GM23338 (cell line): Measurements from ENCODE around the gene KYNU. TPM values are rescaled to one million over a fixed set of nuclear protein-coding genes. Genes with fewer than 3 reads are reported as not detected.

Source experiments
- CREB1 ChIP-seq: fragments of 250-450 bp; sonication (Bioruptor Pico); IDR thresholded peaks from 2 replicates; pipeline ENCODE4 v1.5.0; 2020; ENCODE audit warnings: low read depth, mild to moderate bottlenecking, moderate library complexity
- NANOG ChIP-seq: IDR thresholded peaks from 2 replicates; pipeline ENCODE4 v1.6.1; 2016; ENCODE audit warnings: antibody characterized with exemption, borderline replicate concordance
- STAT1 ChIP-seq: IDR thresholded peaks from one replicate; pipeline ENCODE4 v1.6.1; 2016; ENCODE audit warnings: antibody characterized with exemption; ENCODE audit not compliant: unreplicated experiment
- ZNF114 ChIP-seq: fragments of 250-450 bp; sonication (Bioruptor Pico); IDR thresholded peaks from 2 replicates; pipeline ENCODE4 v1.5.0; 2020; ENCODE audit warnings: mild to moderate bottlenecking, moderate library complexity
- ZNF331 ChIP-seq: fragments of 250-450 bp; sonication (Bioruptor Pico); IDR thresholded peaks from 2 replicates; pipeline ENCODE4 v1.5.0; 2020; ENCODE audit warnings: low read depth, mild to moderate bottlenecking, moderate library complexity
- polyA plus RNA-seq: library from polyadenylated mRNA; unstranded; fragments of >200 nt; fragmentation: Nextera tagmentation; extraction: Ambion mirVana; gene quantifications from 2 replicates; pipeline ENCODE4 v1.2.1, GENCODE V29; 2016
- total RNA-seq: library from RNA; depleted of rRNA; stranded (reverse); fragments of >200 nt; shearing (Covaris generic); gene quantifications from 2 replicates; pipeline ENCODE4 v1.2.3, GENCODE V29; 2014
- TF ChIP-seq, protein P1 (sequence below): fragments of 250-450 bp; sonication (Bioruptor Pico); IDR thresholded peaks from 2 replicates; pipeline ENCODE4 v1.5.0; 2020; ENCODE audit warnings: mild to moderate bottlenecking, moderate library complexity
- TF ChIP-seq, protein P2 (sequence below): IDR thresholded peaks from one replicate; pipeline ENCODE4 v1.6.1; 2018; ENCODE audit warnings: antibody characterized with exemption; ENCODE audit not compliant: unreplicated experiment

KYNU gene
- total and polyA plus RNA-seq, 2 experiments from 2014 or later: 0.03 to 0.21 TPM

DNA sequence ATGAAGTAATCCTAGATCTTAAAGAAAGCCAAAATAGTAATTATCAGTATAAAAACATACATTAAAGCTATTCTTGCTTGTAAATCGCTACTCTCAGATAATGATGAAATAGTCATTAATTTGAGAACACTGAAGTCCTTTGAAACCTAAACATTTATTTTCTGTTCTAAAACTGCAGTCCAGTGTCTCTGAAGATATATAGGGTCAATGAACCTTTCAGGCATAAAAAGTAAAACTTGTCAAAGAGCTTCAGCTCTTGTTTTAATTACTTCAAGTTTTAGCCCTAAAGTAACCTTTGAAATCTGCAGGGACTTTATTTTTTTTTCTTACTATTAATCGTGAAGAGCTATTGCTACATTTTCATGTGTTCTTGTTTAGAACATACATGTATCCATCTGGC lies 116.3 kb downstream of the KYNU start (continued):
- TF ChIP-seq, protein P1, sequence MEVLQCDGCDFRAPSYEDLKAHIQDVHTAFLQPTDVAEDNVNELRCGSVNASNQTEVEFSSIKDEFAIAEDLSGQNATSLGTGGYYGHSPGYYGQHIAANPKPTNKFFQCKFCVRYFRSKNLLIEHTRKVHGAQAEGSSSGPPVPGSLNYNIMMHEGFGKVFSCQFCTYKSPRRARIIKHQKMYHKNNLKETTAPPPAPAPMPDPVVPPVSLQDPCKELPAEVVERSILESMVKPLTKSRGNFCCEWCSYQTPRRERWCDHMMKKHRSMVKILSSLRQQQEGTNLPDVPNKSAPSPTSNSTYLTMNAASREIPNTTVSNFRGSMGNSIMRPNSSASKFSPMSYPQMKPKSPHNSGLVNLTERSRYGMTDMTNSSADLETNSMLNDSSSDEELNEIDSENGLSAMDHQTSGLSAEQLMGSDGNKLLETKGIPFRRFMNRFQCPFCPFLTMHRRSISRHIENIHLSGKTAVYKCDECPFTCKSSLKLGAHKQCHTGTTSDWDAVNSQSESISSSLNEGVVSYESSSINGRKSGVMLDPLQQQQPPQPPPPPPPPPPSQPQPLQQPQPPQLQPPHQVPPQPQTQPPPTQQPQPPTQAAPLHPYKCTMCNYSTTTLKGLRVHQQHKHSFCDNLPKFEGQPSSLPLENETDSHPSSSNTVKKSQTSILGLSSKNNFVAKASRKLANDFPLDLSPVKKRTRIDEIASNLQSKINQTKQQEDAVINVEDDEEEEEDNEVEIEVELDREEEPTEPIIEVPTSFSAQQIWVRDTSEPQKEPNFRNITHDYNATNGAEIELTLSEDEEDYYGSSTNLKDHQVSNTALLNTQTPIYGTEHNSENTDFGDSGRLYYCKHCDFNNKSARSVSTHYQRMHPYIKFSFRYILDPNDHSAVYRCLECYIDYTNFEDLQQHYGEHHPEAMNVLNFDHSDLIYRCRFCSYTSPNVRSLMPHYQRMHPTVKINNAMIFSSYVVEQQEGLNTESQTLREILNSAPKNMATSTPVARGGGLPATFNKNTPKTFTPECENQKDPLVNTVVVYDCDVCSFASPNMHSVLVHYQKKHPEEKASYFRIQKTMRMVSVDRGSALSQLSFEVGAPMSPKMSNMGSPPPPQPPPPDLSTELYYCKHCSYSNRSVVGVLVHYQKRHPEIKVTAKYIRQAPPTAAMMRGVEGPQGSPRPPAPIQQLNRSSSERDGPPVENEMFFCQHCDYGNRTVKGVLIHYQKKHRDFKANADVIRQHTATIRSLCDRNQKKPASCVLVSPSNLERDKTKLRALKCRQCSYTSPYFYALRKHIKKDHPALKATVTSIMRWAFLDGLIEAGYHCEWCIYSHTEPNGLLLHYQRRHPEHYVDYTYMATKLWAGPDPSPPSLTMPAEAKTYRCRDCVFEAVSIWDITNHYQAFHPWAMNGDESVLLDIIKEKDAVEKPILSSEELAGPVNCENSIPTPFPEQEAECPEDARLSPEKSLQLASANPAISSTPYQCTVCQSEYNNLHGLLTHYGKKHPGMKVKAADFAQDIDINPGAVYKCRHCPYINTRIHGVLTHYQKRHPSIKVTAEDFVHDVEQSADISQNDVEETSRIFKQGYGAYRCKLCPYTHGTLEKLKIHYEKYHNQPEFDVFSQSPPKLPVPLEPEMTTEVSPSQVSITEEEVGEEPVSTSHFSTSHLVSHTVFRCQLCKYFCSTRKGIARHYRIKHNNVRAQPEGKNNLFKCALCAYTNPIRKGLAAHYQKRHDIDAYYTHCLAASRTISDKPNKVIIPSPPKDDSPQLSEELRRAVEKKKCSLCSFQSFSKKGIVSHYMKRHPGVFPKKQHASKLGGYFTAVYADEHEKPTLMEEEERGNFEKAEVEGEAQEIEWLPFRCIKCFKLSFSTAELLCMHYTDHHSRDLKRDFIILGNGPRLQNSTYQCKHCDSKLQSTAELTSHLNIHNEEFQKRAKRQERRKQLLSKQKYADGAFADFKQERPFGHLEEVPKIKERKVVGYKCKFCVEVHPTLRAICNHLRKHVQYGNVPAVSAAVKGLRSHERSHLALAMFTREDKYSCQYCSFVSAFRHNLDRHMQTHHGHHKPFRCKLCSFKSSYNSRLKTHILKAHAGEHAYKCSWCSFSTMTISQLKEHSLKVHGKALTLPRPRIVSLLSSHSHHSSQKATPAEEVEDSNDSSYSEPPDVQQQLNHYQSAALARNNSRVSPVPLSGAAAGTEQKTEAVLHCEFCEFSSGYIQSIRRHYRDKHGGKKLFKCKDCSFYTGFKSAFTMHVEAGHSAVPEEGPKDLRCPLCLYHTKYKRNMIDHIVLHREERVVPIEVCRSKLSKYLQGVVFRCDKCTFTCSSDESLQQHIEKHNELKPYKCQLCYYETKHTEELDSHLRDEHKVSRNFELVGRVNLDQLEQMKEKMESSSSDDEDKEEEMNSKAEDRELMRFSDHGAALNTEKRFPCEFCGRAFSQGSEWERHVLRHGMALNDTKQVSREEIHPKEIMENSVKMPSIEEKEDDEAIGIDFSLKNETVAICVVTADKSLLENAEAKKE (CRISPR knock-in tag): no peak
- TF ChIP-seq ZNF331 (CRISPR knock-in tag) (no peak), NANOG (no peak), ZNF114 (CRISPR knock-in tag) (no peak), STAT1 (no peak), CREB1 (no peak)
- TF ChIP-seq, protein P2, sequence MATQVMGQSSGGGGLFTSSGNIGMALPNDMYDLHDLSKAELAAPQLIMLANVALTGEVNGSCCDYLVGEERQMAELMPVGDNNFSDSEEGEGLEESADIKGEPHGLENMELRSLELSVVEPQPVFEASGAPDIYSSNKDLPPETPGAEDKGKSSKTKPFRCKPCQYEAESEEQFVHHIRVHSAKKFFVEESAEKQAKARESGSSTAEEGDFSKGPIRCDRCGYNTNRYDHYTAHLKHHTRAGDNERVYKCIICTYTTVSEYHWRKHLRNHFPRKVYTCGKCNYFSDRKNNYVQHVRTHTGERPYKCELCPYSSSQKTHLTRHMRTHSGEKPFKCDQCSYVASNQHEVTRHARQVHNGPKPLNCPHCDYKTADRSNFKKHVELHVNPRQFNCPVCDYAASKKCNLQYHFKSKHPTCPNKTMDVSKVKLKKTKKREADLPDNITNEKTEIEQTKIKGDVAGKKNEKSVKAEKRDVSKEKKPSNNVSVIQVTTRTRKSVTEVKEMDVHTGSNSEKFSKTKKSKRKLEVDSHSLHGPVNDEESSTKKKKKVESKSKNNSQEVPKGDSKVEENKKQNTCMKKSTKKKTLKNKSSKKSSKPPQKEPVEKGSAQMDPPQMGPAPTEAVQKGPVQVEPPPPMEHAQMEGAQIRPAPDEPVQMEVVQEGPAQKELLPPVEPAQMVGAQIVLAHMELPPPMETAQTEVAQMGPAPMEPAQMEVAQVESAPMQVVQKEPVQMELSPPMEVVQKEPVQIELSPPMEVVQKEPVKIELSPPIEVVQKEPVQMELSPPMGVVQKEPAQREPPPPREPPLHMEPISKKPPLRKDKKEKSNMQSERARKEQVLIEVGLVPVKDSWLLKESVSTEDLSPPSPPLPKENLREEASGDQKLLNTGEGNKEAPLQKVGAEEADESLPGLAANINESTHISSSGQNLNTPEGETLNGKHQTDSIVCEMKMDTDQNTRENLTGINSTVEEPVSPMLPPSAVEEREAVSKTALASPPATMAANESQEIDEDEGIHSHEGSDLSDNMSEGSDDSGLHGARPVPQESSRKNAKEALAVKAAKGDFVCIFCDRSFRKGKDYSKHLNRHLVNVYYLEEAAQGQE: no peak
